NCI-H526 treated with DMSO at 0.1 percent for 48 hours (cell line): Measurements from ENCODE around the gene DNAL1.
"Not testable (repeated sequence)": the region's sequence is repeated elsewhere in the genome, so short reads cannot be mapped to it uniquely, and the experiment has no call there.

ENCODE experiments used
- DNase-seq: peaks from one replicate; lab custom pipeline; 2025; lab: John Stamatoyannopoulos, UW

Gene DNAL1

DNA sequence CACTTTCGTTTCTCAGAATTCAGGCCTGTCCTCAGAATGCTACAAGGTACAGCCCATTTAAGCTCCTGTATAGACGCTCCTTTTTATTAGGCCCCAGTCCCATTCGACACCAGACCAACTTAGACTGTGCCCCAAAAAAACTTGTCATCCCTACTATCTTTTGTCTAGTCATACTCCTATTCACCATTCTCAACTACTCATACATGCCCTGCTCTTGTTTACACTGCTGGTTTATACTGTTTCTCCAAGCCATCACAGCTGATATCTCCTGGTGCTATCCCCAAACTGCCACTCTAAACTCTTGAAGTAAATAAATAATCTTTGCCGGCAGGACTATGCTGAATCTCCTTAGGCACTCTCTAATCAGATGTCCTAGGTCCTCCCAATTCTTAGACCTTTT is 63.3 kb downstream of the DNAL1 start:
- not testable (repeated sequence) for DNase-seq

DNA sequence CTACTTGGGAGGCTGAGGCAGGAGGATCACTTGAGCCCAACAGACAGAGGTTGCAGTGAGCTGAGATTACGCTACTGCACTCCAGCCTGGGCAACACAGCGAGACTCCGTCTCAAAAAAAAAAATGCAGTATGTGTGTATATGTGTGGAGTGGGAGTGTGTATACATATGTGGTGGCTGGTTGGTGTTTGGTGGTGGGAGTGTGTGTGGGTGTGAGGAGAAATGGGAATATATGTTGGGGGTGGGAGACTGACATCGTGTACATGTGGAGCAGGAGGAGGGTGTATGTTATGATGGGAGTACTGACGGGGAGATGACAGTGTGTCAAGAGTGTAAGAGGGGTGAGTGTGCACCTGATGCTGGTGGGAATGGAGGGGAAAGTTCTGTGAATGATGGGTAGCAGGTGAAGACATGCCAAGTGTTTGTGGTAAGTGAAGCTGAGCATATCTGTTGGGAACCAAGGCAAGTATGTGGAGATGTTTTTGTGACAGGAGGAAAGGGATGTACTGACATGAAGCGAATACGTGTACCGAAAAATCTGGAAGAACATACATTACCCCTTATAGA is 65.2 kb downstream of the DNAL1 start:
- DNase-seq: no peak

DNA sequence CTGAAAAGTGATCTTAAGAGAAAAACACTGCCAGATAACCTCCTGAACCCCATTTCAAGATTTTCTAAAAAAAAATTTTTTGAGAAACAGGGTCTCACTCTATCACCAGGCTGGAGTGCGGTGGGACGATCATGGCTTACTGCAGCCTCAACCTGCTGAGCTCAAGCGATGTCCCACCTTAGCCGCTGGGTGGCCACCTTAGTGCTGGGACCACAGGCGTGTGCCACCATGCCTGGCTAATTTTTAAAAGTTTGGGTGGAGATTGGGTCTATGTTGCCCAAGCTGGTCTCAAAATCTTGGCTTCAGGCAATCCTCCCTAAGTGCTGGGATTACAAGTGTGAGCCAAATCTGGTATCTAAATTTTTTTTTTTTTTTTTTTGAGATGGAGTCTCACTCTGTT is 66.0 kb downstream of the DNAL1 start:
- DNase-seq: no peak

DNA sequence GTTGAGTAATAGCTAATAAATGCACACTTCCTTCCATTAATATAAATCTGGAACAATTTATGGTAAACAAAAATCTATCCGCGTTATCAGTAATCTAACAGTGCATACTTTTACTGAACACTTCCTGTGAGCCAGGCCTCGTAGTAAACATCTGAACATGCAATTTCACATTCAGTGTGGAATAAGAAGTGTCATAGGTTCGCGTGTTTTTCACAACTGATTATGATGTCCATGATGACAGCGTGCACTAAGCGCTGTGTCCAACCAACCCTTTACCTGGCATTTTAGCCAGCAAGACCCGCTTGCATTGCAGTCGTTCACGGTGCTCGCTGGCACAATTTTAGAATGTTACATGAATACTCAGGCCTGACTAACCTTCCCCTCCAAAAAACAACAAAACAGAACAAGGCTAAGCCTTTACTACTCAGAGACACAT is 67.3 kb downstream of the DNAL1 start:
- no peak for DNase-seq

DNA sequence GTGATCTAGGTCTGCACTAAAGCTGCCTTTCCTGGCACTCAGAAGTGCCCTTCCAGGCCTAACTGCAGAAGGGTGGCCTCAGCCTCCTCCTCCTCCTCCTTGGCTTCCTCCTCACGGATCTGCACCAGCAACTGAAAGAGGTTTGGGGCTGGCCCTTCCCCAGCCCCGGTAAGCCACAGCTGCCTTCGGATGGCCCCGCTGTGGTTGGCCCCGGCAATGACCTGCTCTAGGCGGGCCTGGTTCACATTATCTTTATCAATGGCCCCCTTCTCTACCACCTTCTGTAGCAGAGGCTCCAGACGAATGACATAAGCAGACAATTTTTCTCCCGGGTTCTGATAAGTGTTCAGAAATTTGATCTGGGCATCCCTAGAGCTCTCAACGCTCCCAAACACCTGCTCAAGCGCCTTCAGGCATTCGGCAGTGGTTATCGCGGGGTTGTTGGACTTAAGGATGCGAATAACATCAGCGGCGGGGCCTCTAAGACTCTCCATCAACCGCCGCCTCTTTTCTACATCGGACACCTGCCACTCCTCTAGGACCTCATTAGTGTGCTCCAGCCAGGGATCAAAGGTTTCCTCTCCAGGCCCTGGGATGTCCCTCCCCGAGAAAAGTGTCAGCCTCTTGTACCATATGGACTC is 67.9 kb downstream of the DNAL1 start:
- DNase-seq: peak; percentile 34

DNA sequence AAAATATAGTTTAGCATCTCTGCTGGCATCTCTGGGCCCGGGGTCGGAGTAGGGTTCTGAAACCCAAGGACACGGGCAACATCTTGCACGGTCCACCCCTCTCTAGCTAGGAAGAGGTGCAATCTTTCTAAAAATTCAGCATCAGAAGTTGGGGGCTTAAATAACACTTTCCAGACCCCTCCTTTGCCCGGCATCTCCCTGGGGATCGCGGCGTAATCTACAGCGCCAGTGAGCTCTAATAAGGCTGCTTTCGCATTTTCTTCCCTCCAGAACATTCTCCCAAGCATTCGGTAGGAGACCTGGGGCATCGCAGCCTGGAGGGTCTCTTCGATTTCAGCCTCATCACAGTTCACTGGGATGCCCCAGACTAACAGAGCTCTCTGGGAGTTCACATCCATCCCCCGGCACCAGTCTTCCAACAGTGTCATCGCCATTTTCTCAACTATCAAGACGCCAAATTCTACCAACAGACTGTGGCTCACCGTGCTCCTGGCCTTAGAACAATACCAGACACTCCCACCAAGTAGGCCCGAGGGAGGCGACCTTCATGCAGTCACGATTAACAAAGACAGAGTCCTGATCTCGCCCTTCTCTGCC is 68.5 kb downstream of the DNAL1 start:
- no peak for DNase-seq

DNA sequence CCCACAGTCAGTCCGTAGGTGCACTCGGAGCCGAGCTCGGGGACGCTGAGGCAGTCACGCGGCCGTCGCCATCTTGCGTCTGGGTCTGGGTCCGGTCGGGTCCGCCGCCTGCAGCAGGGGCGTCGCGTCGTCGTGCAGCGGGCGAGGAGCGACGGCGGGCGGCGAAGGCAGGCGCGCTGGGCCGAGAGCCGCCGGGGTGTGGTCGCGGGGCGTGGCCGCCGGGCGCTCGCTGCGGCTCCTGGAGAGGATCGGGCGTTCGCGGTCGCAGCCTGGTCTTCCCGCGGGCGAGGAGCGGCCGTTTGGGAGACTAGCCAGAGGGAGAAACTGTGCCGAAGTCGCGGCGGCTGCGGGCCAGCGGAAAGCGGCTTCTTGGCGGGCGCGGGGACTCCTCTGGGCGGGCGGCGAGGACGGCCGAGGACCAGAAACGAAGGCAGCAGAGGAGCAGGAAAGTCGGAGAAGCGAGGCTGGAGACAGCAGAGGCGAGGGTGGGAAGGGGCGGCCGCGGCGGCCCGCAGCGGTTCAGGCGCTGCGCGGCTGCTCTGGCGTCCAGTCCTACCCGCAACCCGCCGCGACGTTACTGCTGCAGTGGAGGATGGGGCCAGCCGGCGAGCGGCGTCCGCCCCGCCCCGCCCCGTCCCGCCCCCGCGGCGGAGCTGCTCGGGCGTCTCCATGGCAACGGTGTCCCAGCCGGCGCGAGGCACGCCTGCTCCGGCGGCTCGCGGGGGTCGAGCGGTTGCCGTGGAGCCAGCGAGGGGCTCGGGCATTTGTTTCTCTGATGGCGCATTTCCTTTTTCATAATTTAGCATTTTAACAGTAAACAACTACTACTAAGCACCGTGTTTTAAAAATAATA is 69.2 kb downstream of the DNAL1 start, which contains the start of gene PNMA1:
Gene PNMA1 (minus strand): TSS at position 582 of the 853 bp plus-strand sequence. CDS start 745 bp downstream, outside the sequence.
- peak; percentile 83 for DNase-seq

DNA sequence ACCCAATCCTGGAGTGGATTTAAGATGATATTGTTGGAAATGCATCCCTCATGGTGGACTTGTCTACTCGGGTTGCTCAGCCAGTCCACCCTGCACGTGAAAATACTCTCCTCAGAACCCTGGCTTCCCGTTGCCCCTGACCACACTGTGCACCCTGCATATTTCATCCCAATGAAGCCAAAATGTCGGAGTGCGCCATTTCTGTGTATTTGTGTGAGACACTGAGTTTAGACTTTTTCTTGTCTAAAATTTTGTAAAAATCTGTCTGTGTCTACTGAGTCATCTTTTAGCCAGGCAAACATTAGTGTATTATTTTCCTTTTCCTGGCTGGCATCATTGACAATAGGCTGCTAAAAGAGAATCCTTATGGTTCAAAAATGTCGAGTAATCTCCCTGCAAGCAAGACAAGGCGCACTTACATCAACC is 69.9 kb downstream of the DNAL1 start:
- peak; percentile 83 for DNase-seq

DNA sequence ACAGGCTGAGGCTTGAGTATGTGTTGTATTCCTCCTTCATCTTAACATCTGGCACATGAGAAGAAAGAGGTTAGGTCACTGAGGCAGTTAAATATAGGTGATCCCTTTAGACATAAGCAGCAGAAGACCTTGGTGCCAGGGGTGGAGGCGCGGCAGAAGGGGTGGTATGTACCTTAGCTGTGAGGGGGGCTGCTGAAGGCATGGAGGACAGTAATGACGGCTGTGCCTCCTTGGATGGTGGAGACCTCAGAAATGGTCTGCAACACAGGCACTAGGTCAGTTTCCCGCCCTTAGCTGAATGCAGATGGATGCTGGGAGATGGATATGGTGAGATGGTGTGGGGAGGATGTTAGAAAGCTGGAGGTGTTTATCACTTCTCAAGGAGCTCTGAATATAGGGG is 70.9 kb downstream of the DNAL1 start:
- DNase-seq: no peak

DNA sequence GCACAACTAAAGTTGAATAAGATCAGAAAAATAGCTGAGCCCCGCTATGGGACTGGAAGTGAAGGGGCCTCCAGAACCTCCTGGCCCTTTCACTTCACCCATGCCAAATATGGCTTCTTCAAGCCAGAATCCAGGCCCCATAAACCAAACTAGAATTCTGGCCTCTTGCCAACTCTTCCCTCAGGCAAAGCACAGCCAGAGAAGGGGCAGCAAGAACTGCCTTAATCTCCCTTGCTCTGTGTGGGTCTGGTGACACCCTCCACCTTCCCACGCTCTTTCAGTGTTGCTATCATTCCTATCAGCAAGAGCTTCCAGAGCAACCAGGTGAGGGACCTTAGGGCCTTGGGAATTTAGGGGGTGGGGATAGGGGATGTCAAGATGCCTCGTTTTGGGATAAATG is 72.5 kb downstream of the DNAL1 start:
- DNase-seq: no peak

DNA sequence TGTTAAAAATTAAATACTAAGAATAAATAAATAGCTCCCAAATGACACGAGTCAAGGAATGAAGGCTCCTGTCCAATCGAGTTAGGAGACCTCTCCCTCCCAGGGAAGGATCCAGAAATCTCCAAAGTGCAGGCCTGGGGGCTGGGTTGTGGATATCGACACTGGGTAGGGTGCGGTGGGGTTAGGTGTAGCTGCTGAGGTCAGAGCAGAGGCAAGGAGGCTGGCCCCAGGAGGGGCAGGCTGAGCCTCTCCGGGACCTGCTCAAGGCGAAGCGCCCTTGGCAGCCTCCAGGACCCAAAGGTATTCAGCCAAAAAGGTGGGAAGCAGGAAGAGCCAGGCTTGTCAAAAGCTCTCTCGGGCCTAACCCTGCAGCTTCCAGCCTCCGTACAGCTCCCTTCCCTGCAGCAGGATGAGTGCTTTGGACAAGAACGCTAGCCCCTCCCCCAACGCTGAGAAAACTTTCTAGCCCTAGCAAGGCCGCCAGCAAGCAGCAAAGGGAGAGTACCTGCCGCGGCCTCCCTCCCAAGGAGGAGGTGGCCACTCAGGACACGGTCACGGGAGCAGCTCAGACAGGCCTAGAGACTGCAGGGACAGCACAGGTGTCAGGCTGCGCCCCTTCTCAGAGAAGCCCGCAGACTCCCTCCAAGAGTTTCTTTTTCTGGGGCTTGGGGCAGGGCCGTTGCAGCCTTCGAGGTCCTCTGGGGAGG is 73.1 kb downstream of the DNAL1 start:
- DNase-seq: no peak

DNA sequence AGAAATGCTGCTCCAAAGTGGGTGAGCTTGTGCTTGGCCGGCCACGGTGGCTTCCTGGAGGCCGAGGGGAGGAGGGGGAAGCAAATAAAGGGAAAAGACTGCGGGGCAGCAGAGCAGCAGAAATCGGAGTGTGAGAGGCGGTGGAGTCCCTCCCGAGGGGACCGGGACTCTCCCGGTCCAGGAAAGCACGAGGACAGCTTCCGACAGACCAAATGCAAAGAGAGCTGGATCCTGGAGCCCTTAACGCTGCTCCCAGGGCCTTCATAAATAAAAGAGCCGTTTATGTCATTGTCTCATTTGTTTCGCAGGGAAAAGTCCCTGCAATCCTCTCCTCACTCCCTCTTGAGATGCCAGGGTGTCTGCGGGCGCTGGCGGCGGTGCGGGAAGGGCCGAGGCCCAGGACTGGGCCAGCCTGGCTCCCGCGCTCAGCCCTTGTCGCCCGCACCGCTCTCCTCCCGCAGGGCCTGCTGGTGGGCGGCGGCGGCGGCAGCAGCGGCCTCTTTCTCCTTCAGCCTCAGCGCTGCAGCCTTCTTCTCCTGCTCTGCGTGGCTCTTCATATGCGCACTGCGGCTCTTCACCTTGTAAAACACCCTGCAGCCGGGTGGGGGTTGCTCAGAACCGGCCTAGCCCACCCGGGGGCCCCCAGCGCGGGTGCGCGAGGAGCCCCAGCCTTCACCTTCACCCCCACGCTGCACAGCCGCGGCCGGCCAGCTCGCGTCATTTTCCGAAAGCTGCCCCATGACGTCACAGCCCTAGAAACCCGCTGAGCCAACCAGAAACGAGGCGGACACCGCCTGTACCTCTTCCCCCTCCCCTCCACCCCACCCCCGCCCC is 73.8 kb downstream of the DNAL1 start:
- DNase-seq: no peak

DNA sequence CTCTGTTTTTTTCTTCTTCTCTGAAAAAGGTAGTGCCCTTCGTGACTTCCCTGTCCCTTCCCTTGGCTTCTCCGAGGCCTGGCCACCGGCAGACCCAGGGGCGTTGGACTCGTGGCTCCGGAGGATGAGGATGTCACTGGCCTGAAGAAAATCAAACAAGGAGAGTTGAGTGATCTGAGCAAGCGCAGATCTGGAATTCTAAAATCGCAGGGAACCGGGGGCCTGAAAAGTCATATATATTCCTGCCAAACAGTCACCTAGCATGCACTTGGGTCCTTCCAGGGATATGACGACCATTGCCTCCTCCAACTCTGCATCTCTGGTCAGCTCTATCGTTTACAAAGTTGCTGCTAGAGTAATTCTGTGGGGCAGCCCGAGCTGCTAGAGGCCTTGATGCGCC is 74.6 kb downstream of the DNAL1 start:
- DNase-seq: no peak

DNA sequence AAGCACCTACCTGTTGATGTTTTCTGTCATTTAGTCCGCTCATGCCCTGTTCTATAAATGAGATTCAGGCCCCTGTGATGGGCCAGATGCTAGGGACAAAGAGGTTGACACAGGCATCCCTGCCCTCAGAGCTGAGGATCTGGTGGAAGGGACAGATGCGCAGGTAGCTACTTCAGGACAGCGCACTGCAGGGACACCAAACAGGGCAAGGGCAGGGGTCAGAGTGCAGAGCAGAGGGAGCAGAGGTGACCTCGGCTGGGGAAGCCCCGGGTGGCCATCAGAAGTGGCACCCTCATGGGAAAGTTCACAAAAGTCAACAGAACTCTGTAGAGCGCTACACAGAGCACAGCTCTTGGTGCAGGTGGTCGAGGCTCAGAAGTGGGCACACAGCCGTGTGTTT is 75.0 kb downstream of the DNAL1 start:
- no peak for DNase-seq

DNA sequence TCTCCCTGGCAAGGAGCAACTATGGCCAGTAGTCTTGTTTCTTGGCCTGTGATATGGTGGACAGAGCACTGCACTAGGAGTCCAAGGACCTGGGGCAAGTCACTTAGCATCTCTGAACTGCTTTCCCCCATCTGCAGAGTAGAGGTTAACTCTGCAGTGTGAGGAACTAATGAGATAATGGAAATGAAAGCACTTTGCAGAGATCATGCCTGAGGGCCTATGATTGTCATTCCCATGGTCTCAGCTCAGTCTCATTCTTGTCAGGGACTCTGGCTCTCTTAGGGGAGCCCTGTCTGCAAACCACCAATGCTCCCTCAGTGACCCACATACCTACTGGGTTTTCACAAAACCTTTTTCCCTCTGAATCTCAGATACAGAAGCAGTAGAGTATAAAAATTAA is 75.8 kb downstream of the DNAL1 start:
- no peak for DNase-seq

DNA sequence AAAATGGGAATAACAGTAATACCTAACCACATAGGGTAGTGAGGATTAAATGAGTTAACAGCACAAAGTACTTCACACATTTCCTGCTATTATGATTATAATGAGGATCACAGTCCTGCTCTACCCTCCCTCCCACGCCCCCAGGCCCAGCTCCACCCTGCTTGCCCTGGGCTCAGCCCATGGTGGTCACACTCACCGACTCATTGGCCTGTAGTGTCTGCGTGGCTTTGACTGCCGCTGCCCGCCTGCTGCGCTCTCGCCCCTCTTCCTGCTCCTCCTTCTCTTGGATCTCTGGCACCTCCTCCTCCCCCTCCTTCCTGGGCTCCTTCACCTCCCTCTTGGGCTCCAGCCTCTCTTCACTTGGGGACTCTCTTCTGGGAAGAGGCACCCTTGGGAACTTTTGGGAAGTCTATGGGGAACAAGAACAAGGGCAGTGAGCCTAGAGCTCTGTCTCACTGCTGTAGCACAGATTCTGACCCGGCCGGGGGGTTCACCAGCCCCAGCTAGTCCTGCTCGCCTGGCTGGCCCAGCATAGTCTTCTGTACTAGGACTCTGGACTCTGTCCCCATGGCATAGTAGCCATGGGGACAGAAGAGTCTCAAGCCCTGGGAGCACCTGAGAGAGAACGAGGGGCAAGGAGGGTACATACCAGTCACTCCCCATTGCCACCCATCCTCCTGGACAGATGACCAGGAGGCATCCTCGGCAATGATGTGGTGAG is 76.5 kb downstream of the DNAL1 start:
- no peak for DNase-seq

DNA sequence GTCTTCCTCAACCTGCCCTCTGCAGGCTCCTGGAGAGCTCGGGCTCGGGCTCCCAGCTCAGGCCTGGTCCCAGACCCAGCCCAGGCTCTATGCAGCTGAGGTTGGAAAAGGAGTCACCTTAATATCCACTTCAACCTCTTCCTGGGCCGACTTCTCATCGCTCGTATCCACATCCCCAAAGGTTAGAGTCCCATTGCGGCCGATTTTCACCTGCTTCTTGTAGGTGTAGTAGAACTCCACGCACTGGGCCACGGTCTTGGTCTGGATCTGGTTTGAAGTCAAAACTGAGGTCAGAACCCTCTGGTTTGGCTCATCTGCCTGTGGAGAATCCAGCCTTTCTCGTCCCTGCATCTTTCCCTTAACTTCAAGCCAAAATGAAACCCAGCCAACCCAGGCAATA is 77.8 kb downstream of the DNAL1 start:
- DNase-seq: no peak

DNA sequence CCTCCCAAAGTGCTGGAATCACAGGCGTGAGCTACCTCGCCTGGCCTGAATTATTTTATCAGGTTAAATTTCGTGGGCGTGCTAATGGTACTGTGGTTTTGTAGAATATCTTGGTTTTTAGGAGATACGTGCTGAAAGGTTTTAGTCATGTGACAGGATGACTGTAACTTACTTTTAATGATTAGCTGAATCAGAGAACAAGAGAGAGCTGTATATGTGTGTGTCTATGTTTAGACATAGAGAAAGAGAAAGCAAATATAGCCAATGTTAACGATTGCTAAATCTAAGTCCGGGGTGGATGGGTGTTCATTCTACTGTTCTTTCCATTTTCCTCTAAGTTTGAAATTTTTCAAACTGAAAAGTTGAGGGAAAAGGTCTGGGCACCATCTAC is 78.6 kb downstream of the DNAL1 start:
- no peak for DNase-seq

DNA sequence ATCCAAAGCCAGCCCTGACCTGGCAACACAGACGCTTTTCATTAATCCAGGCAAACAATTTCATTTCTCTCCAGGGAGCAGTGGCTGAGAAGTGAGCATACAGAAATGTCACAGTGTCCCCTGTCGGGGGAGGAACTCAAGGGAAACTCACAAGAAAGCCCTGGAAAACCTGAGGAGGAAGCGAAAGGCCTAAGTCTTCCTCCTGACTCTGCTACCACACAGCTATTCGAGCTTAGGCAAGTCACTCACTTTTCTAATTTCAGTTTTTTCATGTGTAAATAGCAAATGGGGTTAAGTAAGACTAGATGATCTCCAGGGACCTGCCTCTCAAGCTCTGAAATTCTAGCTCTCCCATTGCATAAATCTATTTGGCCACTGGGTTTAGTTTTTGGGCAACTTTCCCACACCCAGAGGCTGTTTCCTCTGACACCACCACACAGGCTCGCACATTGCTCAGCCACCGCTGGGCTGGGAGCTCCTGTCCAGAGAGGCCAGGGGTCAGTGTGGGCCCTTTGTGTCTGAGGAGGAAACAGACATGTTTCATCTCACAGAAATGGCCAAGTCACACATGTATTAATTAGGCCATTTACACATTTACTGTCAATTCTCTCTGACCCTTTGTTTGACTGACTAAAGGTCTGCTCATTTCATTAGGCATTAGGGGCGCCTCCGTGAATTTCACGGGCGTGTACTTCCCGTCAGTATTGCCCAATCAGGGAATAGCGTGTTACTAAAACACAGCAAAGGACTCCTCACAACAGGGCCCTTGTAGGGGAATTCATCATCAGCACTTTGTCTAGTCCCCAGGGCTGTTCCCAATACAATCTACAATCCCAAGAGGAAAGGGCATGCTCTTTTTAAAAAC is 79.2 kb downstream of the DNAL1 start:
- no peak for DNase-seq

DNA sequence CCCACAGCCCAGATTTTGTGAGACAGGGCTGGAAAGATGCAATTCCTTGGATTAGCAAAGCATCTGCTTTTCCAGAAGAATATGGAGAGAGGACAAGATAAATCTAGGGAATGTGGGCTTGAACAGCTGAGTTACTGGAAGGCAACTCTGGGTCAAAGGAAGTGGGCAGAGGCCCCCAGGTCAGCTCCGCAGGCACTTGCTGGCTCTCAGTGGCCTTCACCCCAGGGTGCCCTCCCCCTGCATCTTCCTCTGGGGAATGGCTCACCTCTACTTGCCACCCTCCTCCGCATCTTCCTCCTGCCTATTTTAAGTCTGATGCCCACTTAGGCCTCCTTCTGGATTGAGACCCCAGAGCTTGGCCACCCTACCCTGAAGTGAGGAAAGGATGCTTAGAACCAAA is 79.9 kb downstream of the DNAL1 start:
- DNase-seq: no peak
